Measurements from ENCODE around the gene MAP4K1. TPM values are rescaled to one million over a fixed set of nuclear protein-coding genes. Genes with fewer than 3 reads are reported as not detected.

Gene MAP4K1
- total and polyA plus RNA-seq, 2 of the 13 experiments (the other 11 are each of a cell fraction or from before 2014, with no cell fraction given): 0.24 to 0.89 TPM

- Histone ChIP-seq H3K4me2 (ENCODE audit: low read depth, low read length) (peak overlapping the region; percentile 94), H3K27ac (ENCODE audit: extremely low read length, insufficient read depth, low read length) (peak overlapping the region; percentile 92), H3K9ac (ENCODE audit: insufficient read depth, low read depth, low read length) (peak overlapping the region; percentile 99), H3K4me3 (replicated peaks in 1 of 3; ENCODE audit: insufficient read depth in 1 of 3, low read depth in 2 of 3, low read length in 3 of 3) (peak overlapping the region; percentile 84 to 100 (median 100)), H4K20me1 (ENCODE audit: insufficient read depth, low read length) (peaks cover 14% of the 10 kb centered on the region; the same call in 1 of the 2 replicates), H3K27me3 (ENCODE audit: control insufficient read depth in 1 of 2, insufficient read depth in 2 of 2, low read length in 2 of 2) (peaks cover 0 to 4% of the 10 kb centered on the region in 2 experiments; a peak in 2 of 5 replicates), H2AFZ (ENCODE audit: low read length) (no peak overlapping the region), H3K4me1 (ENCODE audit: insufficient read depth, low read length) (peaks cover 39% of the 10 kb centered on the region), H3K9me3 (ENCODE audit: low read length) (no peaks in the 10 kb centered on the region), H3K79me2 (ENCODE audit: insufficient read depth, low read length) (peaks cover 54% of the 10 kb centered on the region), H3K36me3 (replicated peaks in 1 of 2; ENCODE audit: control insufficient read depth in 1 of 2, insufficient read depth in 2 of 2, low read length in 2 of 2) (no peaks in the 10 kb centered on the region)
- in situ Hi-C loops (cut with HindIII; ENCODE audit: extremely low pct_ligation_motif_present, low pct_unique_long_range_greater_than_20kb) (no loop called here), intact Hi-C loops (cut with micrococcal nuclease; ENCODE audit: unreplicated experiment) (no loop called here)
- TSS peak; percentile 74 for BruUV-seq (replicated peaks)
- CTCF ChIA-PET (ENCODE audit: low intra/inter-chr PET ratio, low total read pairs): interaction anchor here (1.2 kb wide), 1 partner anchor 283 kb away, joined by 4 read pairs; the partner anchor contains the start of genes MRPS12 and SARS2
- FAIRE-seq (no peak), ATAC-seq (no peak), DNase-seq (ENCODE audit: low spot score) (no peak)
- POLR2A ChIA-PET: interaction anchor here (0.6 to 4.6 kb wide), 28 partner anchors 10 to 287 kb away, joined by 3 to 63 read pairs (median 6); partner anchors contain the start of genes ECH1, EIF3K, FAM98C and NFKBIB
- 2% methylated on average over 19 of the region's 19 CpGs for WGBS (ENCODE audit: low lambda C conversion rate)
- 0 out of 2 replicates have a peak, but pooled peaks have one; percentile 12 for TF ChIP-seq TGIF2 (CRISPR knock-in tag; IDR thresholded peaks at IDR 0.05)
- TF ChIP-seq ZNF234 (CRISPR knock-in tag; conservative IDR thresholded peaks at IDR 0.05): peak; percentile 78; the same call in 1 of the 2 replicates
- 0 out of 2 replicates have a peak, but pooled peaks have one; percentile 17 for TF ChIP-seq UBTF (CRISPR knock-in tag; IDR thresholded peaks at IDR 0.05)
- 0 out of 2 replicates have a peak, but pooled peaks have one; percentile 24 for TF ChIP-seq FOXA1 (IDR thresholded peaks at IDR 0.05)
- TF ChIP-seq FOXA1 (CRISPR knock-in tag; IDR thresholded peaks at IDR 0.05): no peak
- TF ChIP-seq DMAP1 (CRISPR knock-in tag; IDR thresholded peaks at IDR 0.05): 0 out of 2 replicates have a peak, but pooled peaks have one; percentile 8
- TF ChIP-seq ATF7 (IDR thresholded peaks at IDR 0.05): no peak
- TF ChIP-seq ATF7 (CRISPR knock-in tag; IDR thresholded peaks at IDR 0.05): no peak
- peak; percentile 8 for TF ChIP-seq AGO2 (optimal IDR thresholded peaks at IDR 0.05; ENCODE audit: low read depth, low read length)
- no peak; the same call in 1 of the 2 replicates for TF ChIP-seq AFF4 (CRISPR knock-in tag; IDR thresholded peaks at IDR 0.05)
- TF ChIP-seq ZNF343 (CRISPR knock-in tag; IDR thresholded peaks at IDR 0.05): no peak
- TF ChIP-seq ZNF709 (CRISPR knock-in tag; IDR thresholded peaks at IDR 0.05): 0 out of 2 replicates have a peak, but pooled peaks have one; percentile 6
- TF ChIP-seq PCBP2 (optimal IDR thresholded peaks at IDR 0.05; ENCODE audit: low read depth, low read length, poor library complexity, severe bottlenecking): peak; percentile 51
- peak; percentile 18 for TF ChIP-seq ASH2L (IDR thresholded peaks at IDR 0.05; ENCODE audit: insufficient read length, low read depth, low read length)
- TF ChIP-seq ZNF530 (CRISPR knock-in tag; IDR thresholded peaks at IDR 0.05; ENCODE audit: low read depth): peak; percentile 53; the same call in 1 of the 2 replicates
- no peak for TF ChIP-seq ZNF746 (CRISPR knock-in tag; IDR thresholded peaks at IDR 0.05)
- TF ChIP-seq KAT7 (CRISPR knock-in tag; IDR thresholded peaks at IDR 0.05; ENCODE audit: borderline replicate concordance): 0 out of 2 replicates have a peak, but pooled peaks have one; percentile 12
Measured at GRCh38 chr19:38647966-38648768, 30.4 kb upstream of the MAP4K1 start.

All from HepG2 (cell line).